ENCODE measurements around the gene MOB2.

MOB2 gene

GRCh38 chr11:1508491-1508891 is 21.9 kb upstream of the MOB2 start:
- H3K4me3 ChIP-seq (ENCODE audit: low read length), result no peak overlapping the region
- no peak for DNase-seq (ENCODE audit: low read depth)
- no peak for TF ChIP-seq CTCF (conservative IDR thresholded peaks at IDR 0.05; ENCODE audit: low read length)

GRCh38 chr11:1507381-1508140 is 21.0 kb upstream of the MOB2 start:
- no peak for TF ChIP-seq CTCF (conservative IDR thresholded peaks at IDR 0.05; ENCODE audit: low read length)
- no peak overlapping the region for H3K4me3 ChIP-seq (ENCODE audit: low read length)
- DNase-seq (ENCODE audit: low read depth), result no peak

GRCh38 chr11:1506981-1507380 is 20.4 kb upstream of the MOB2 start:
- no peak overlapping the region for H3K4me3 ChIP-seq (ENCODE audit: low read length)
- no peak for TF ChIP-seq CTCF (conservative IDR thresholded peaks at IDR 0.05; ENCODE audit: low read length)
- no peak for DNase-seq (ENCODE audit: low read depth)

- no peak for DNase-seq (ENCODE audit: low read depth)
- H3K4me3 ChIP-seq (ENCODE audit: low read length), result no peak overlapping the region
- no peak for TF ChIP-seq CTCF (conservative IDR thresholded peaks at IDR 0.05; ENCODE audit: low read length)
These were observed 18.9 kb upstream of the MOB2 start for GRCh38 chr11:1505480-1505879.

- H3K4me3 ChIP-seq (ENCODE audit: low read length), result no peak overlapping the region
- no peak for DNase-seq (ENCODE audit: low read depth)
- no peak for TF ChIP-seq CTCF (conservative IDR thresholded peaks at IDR 0.05; ENCODE audit: low read length)
These were observed 18.2 kb upstream of the MOB2 start for GRCh38 chr11:1504581-1505290.

- TF ChIP-seq CTCF (conservative IDR thresholded peaks at IDR 0.05; ENCODE audit: low read length), result no peak
- no peak for DNase-seq (ENCODE audit: low read depth)
- no peak overlapping the region for H3K4me3 ChIP-seq (ENCODE audit: low read length)
These were observed 17.6 kb upstream of the MOB2 start for GRCh38 chr11:1504138-1504537.

- no peak for TF ChIP-seq CTCF (conservative IDR thresholded peaks at IDR 0.05; ENCODE audit: low read length)
- DNase-seq (ENCODE audit: low read depth), result peak; percentile 8
- no peak overlapping the region for H3K4me3 ChIP-seq (ENCODE audit: low read length)
These were observed 17.1 kb upstream of the MOB2 start for GRCh38 chr11:1503708-1504104.
